Prostate gland (tissue), 2 donors: ENCODE measurements around the gene RAB3B. TPM values are rescaled to one million over a fixed set of nuclear protein-coding genes. Genes with fewer than 3 reads are reported as not detected.

Experiments used
- DNase-seq: peaks from one replicate; pipeline ENCODE4 v3.0.0-alpha.2; 2019; ENCODE audit warnings: low spot score
- H3K27ac ChIP-seq, 2 donors: fragments of 200-600 bp; sonication (generic); 2 replicates each; pipeline ENCODE4 v1.5.1; 2017 to 2019
- H3K27me3 ChIP-seq: fragments of 200-600 bp; sonication (generic); replicated peaks from 2 replicates; pipeline ENCODE4 v1.5.1; 2019; ENCODE audit not compliant: insufficient read depth
- H3K36me3 ChIP-seq, 2 donors: fragments of 200-600 bp; sonication (generic); 1 replicate in 1 of 2; 2 replicates in 1 of 2; pipeline versions ENCODE4 v1.5.1 to v1.8.1; 2017 to 2019
- H3K4me1 ChIP-seq: fragments of 200-600 bp; sonication (generic); replicated peaks from 2 replicates; pipeline ENCODE4 v1.5.1; 2019
- H3K4me3 ChIP-seq, 2 donors: fragments of 200-600 bp; sonication (generic); 2 replicates each; pipeline ENCODE4 v1.5.1; 2017 to 2019
- H3K9me3 ChIP-seq: fragments of 200-600 bp; sonication (generic); 2 replicates; pipeline ENCODE4 v1.5.1; 2017
- POLR2A ChIP-seq: fragments of 450-650 bp; IDR thresholded peaks from one replicate; pipeline ENCODE4 v1.6.1; 2016; ENCODE audit warnings: antibody characterized with exemption, mild to moderate bottlenecking
- POLR2AphosphoS5 ChIP-seq: sonication (generic); formaldehyde crosslinking; IDR thresholded peaks from one replicate; pipeline ENCODE4 v1.6.1; 2017; ENCODE audit warnings: antibody characterized with exemption
- WGBS: methylation state at CpG from one replicate; pipeline ENCODE4 v1.1.5; 2018; 5-methylcytosine and 5-hydroxymethylcytosine counted together
- intact Hi-C: fragments of 100-400 bp; cut with DNase I; formaldehyde crosslinking; loops from one replicate; pipeline ENCODE4 v1.14.2; 2022
- total RNA-seq, 2 donors: library from RNA; depleted of rRNA; stranded (reverse); fragments of >200 nt; gene quantifications; one replicate each; pipeline ENCODE4 v1.1.0, GENCODE V29; 2016
- TF ChIP-seq, protein P1 (sequence below), 4 experiments: fragments of 200-600 bp in 2 of 4; fragments of 450-650 bp in 2 of 4; sonication (generic) in 2 of 4; IDR thresholded peaks; 1 replicate in 3 of 4; 2 replicates in 1 of 4; pipeline ENCODE4 v1.5.1; 2016 to 2019; ENCODE audit warnings: antibody characterized with exemption in 4 of 4, mild to moderate bottlenecking in 2 of 4, moderate library complexity in 2 of 4

Gene RAB3B
- total RNA-seq, 2 donors from 2014 or later: 8.5 to 23.6 TPM

DNA sequence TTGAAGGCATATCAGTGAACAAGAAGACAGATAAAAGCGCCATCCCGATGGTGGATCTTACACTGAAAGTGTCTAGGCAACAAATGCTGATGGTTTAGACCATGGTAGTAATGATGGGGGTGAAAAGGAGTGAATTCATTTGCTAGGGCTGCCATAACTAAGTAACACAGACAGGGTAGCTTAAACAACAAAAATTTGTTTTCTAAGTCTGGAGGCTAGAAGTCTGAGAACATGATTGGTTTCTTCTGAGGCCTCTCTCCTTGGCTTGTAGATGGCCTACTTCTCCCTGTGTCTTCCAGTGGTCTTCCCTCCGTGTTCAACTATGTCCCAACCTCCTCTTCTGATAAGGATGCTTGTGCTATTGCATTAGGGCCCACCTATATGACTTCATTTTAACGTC, 13.4 kb upstream of the RAB3B start:
- H3K27ac ChIP-seq: no peak overlapping the region
- intact Hi-C loops: loop anchor here (5.0 kb wide), 1 partner anchor 107 kb away; no protein-coding TSS in a partner anchor
- H3K9me3 ChIP-seq: no peaks in the 10 kb centered on the region
- DNase-seq: no peak
- TF ChIP-seq, protein P1, sequence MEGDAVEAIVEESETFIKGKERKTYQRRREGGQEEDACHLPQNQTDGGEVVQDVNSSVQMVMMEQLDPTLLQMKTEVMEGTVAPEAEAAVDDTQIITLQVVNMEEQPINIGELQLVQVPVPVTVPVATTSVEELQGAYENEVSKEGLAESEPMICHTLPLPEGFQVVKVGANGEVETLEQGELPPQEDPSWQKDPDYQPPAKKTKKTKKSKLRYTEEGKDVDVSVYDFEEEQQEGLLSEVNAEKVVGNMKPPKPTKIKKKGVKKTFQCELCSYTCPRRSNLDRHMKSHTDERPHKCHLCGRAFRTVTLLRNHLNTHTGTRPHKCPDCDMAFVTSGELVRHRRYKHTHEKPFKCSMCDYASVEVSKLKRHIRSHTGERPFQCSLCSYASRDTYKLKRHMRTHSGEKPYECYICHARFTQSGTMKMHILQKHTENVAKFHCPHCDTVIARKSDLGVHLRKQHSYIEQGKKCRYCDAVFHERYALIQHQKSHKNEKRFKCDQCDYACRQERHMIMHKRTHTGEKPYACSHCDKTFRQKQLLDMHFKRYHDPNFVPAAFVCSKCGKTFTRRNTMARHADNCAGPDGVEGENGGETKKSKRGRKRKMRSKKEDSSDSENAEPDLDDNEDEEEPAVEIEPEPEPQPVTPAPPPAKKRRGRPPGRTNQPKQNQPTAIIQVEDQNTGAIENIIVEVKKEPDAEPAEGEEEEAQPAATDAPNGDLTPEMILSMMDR (IDR thresholded peaks at IDR 0.05): no peak
- TF ChIP-seq POLR2AphosphoS5 (no peak), POLR2A (no peak)
- no peak overlapping the region for H3K4me3 ChIP-seq
- no peaks in the 10 kb centered on the region for H3K27me3 ChIP-seq
- H3K36me3 ChIP-seq: no peaks in the 10 kb centered on the region
- 57% methylated on average over 4 of the region's 4 CpGs for WGBS
- no peaks in the 10 kb centered on the region for H3K4me1 ChIP-seq

DNA sequence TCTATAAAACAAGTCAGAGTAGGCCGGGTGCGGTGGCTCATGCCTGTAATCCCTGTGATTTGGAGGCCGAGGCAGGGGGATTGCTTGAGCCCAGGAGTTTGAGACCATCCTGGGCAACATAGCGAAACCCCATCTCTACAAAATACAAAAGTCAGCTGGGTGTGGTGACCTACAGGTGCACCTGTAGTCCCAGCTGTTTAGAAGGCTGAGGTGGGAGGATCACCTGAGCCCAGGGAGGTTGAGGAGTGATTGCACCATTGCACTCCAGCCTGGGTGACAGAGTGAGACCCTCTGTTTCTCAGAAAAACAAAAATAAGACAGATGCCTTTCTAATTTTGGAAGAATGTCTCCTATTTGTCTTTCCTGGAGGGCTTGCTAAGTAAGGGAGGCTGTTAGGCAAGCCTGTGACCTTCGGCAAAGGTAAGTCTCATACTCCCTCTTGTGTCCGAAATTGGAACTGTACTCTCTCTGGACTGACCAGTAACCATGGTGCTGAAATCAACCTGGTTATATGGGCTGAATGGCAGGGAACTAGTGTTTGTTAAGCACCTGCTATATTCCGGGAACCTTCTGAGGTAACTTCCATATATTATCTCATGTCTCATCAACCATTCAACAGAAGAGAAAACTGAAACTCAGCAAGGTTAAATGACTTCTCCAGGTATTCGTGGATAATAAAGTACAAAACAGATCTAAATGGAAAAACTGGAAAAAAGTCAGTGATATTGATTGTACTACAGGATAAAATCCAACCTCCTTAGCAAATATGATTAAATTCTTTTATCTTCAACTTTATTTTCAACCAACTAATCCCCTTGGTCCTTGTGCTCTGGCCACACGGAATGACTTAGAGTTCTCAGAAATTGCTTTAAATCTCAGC, 11.8 kb upstream of the RAB3B start:
- no peaks in the 10 kb centered on the region for H3K27me3 ChIP-seq
- no peak for TF ChIP-seq POLR2A
- TF ChIP-seq, protein P1 (IDR thresholded peaks at IDR 0.05): peak; percentile 83 to 94 (median 88)
- TF ChIP-seq POLR2AphosphoS5: peak; percentile 59
- no peak overlapping the region for H3K27ac ChIP-seq
- 55% methylated on average over 9 of the region's 9 CpGs for WGBS
- H3K4me1 ChIP-seq: no peaks in the 10 kb centered on the region
- peak; percentile 88 for DNase-seq
- no peaks in the 10 kb centered on the region for H3K9me3 ChIP-seq
- intact Hi-C loops: loop anchor here (5.0 kb wide), 1 partner anchor 105 kb away; no protein-coding TSS in a partner anchor
- H3K4me3 ChIP-seq: no peak overlapping the region
- H3K36me3 ChIP-seq: no peaks in the 10 kb centered on the region

DNA sequence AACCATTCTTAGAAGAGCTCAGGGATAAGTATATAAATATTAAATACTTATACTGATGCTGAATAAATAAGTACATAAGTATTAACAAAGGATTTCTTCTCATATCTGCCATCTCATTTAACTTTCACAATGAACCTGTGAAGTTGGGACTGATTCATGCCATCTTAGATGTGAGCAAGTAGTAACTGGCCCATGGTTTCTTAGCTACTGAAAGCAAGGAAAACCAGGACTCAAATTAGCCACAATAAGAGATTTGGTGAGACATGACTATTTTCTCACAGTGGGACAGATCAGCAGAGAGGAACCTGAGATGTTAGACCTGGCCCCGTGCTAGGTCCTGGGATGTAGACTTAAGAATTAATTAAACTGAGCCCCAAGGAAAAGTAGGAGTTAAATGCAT, 8.2 kb upstream of the RAB3B start:
- no peaks in the 10 kb centered on the region for H3K9me3 ChIP-seq
- no peaks in the 10 kb centered on the region for H3K36me3 ChIP-seq
- H3K27ac ChIP-seq: no peak overlapping the region
- TF ChIP-seq, protein P1 (IDR thresholded peaks at IDR 0.05): no peak
- TF ChIP-seq POLR2AphosphoS5: no peak
- no peak for TF ChIP-seq POLR2A
- no peak overlapping the region for H3K4me3 ChIP-seq
- DNase-seq: no peak
- 88% methylated on average over 1 of the region's 1 CpG for WGBS
- H3K4me1 ChIP-seq: no peaks in the 10 kb centered on the region
- intact Hi-C loops: no loop called here
- no peaks in the 10 kb centered on the region for H3K27me3 ChIP-seq

DNA sequence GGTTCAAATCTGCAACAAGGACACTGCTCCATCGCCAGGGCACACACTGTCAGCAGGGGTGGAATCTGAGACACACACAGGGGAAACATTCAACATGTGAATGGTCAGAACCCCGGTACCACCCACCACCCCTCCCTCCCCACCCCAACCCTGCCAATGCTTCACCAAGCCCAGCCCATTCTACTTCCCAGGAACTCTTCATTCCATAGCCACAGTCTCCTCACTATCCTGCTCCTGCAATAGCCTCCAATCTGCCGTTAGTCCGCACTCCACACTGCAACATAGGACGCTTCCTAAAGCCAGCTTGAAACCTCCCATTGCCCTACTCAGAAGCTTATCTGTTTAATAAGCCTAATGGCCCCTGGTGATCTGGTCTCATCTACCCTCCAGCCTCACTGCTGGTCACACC, 7.5 kb upstream of the RAB3B start:
- H3K27ac ChIP-seq: no peak overlapping the region
- no peak for TF ChIP-seq POLR2AphosphoS5
- no peak for TF ChIP-seq POLR2A
- H3K36me3 ChIP-seq: no peaks in the 10 kb centered on the region
- no peak overlapping the region for H3K4me3 ChIP-seq
- no peaks in the 10 kb centered on the region for H3K27me3 ChIP-seq
- H3K9me3 ChIP-seq: no peaks in the 10 kb centered on the region
- intact Hi-C loops: no loop called here
- H3K4me1 ChIP-seq: no peaks in the 10 kb centered on the region
- WGBS: 49% methylated on average over 5 of the region's 5 CpGs
- no peak for DNase-seq

DNA sequence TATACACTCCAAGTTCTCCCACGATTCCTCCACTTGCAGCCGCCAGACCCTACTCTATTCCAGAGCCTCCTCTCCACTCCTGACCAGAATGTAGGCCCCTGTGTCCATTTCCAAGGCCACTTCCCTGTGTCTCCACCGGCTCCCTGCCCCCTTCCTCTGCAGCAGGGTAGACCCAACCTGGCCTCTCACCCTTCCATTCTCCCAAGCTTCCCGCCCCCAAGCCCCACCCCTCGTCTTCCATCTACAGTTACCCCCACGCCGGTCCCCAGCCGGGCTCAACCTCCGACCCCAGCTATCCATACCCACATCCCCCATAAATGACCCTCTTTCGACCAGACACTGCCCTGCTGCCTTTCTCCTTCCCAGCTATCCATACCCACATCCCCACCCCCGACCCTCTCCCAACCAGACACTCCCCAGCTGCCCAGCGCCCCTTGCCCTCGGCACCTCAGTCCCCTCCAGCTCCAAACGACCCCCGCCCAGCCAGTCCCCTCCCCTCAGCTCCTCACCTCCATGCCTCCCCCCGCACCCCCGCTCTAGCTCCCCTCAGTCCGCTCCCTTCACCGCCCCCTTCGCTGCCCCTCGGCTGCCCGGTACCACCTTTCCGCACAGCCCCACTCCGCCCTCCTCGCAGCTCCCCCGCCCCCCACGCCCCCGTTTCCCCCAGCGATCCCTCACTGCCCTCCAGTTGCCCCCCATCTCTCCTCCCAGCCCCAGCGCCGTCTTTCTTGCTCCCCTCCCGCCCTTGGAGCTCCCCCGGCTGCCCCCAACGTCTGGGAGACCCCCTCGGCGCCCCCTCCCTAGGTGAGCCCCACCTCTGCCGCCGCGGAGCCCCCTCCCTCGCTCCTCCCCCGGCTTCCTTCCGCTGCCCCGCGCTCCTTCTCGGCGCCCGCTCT, 670 bp downstream of the RAB3B start:
- Histone ChIP-seq H3K9me3 (no peaks in the 10 kb centered on the region), H3K4me1 (no peaks in the 10 kb centered on the region), H3K27me3 (no peaks in the 10 kb centered on the region), H3K4me3 (peak overlapping the region; percentile 53 to 69), H3K36me3 (no peaks in the 10 kb centered on the region), H3K27ac (peak overlapping the region; percentile 67 to 77)
- intact Hi-C loops: no loop called here
- 18% methylated on average over 43 of the region's 47 CpGs for WGBS
- DNase-seq: no peak
- no peak for TF ChIP-seq POLR2A
- TF ChIP-seq POLR2AphosphoS5: no peak
- TF ChIP-seq, protein P1 (IDR thresholded peaks at IDR 0.05): no peak
